Measurements from ENCODE around the gene CACNA2D3. TPM values are rescaled to one million over a fixed set of nuclear protein-coding genes. Genes with fewer than 3 reads are reported as not detected.

Gene CACNA2D3
- total RNA-seq, 6 donors from 2014 or later = 2.9 to 16.8 (median 4.9) TPM

DNA sequence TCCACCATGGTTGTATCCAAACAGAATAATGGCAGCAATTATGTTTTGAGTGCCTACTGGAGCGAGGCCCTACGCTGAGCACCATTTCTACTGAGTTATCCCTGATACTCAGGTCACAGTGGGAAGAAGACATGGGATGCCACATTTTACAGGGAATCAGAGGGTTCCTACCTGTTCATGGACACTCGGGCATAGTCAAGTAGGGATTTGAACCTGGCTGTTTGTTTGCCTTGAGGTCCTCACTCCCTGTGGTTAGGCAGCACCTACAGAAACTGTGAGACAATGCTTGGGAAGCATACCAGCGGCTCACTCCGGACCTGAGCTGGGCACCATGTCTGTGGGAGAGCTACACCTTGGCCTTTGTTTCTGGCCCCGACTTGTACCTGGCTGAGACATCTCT lies 415.2 kb downstream of the CACNA2D3 start:
- H3K36me3 ChIP-seq = no peaks in the 10 kb centered on the region
- no peaks in the 10 kb centered on the region for H3K27me3 ChIP-seq
- no peak overlapping the region for H3K4me3 ChIP-seq
- ATAC-seq (ENCODE audit: low FRiP score in 2 of 2) = no peak
- H3K9me3 ChIP-seq = no peaks in the 10 kb centered on the region
- DNase-seq = no peak
- WGBS, 2 donors = 98 to 100% methylated on average over 6 of the region's 6 CpGs
- no peaks in the 10 kb centered on the region for H3K4me1 ChIP-seq
- no peak overlapping the region for H3K27ac ChIP-seq
- TF ChIP-seq POLR2A (IDR thresholded peaks at IDR 0.05) (no peak), POLR2AphosphoS5 (IDR thresholded peaks at IDR 0.05) (no peak), EP300 (IDR thresholded peaks at IDR 0.05) (no peak)
- TF ChIP-seq, protein P1, sequence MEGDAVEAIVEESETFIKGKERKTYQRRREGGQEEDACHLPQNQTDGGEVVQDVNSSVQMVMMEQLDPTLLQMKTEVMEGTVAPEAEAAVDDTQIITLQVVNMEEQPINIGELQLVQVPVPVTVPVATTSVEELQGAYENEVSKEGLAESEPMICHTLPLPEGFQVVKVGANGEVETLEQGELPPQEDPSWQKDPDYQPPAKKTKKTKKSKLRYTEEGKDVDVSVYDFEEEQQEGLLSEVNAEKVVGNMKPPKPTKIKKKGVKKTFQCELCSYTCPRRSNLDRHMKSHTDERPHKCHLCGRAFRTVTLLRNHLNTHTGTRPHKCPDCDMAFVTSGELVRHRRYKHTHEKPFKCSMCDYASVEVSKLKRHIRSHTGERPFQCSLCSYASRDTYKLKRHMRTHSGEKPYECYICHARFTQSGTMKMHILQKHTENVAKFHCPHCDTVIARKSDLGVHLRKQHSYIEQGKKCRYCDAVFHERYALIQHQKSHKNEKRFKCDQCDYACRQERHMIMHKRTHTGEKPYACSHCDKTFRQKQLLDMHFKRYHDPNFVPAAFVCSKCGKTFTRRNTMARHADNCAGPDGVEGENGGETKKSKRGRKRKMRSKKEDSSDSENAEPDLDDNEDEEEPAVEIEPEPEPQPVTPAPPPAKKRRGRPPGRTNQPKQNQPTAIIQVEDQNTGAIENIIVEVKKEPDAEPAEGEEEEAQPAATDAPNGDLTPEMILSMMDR (IDR thresholded peaks at IDR 0.05) = no peak

DNA sequence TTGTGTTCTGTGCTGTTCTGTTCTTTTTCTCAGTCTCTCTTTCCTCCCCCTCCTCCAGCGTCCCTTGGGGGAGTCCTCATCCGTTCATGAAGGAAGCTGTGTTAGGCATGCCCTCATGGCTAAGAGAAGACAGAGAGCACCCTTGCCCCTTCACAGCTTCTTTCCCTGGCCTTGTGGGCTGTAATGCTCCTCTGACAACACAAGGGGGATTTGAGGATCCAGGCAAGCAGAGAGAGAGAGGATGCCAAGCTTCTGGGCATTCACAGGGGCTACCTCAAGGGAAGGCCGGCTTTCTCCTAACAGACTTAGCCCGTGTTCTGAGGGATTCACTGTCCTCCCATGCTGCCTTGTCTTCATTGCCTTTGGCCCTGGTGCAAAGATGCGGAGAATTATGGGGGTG lies 416.0 kb downstream of the CACNA2D3 start:
- WGBS, 2 donors = 72 to 75% methylated on average over 5 of the region's 5 CpGs
- TF ChIP-seq, protein P1 (IDR thresholded peaks at IDR 0.05) = no peak
- TF ChIP-seq EP300 (IDR thresholded peaks at IDR 0.05) (no peak), POLR2A (IDR thresholded peaks at IDR 0.05) (no peak), POLR2AphosphoS5 (IDR thresholded peaks at IDR 0.05) (no peak)
- H3K4me1 ChIP-seq = no peaks in the 10 kb centered on the region

DNA sequence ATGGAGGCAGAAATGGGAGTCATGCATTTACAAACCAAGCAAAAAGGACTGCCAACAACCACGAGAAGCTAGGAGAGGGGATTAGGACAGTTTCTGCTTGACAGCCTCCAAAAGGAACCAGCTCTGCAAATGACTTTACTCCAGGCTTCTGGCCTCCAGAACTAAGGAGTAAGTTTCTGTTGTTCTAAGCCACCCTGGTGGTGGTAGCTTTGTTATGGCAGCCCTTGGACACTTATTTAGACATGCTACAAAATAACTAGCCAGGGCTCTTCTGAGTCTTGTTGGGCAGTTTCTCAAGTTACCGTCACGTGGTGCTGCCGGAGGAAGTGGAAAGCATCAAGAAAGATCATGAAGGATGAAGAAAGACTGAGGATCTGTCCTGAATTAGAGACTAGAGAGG lies 419.0 kb downstream of the CACNA2D3 start:
- ATAC-seq (ENCODE audit: low FRiP score in 2 of 2) (no peak), DNase-seq (no peak)
- WGBS, 2 donors = 93% methylated on average over 4 of the region's 4 CpGs
- H3K4me3 ChIP-seq = no peak overlapping the region
- no peak overlapping the region for H3K27ac ChIP-seq
- no peaks in the 10 kb centered on the region for H3K9me3 ChIP-seq
- no peaks in the 10 kb centered on the region for H3K27me3 ChIP-seq
- no peaks in the 10 kb centered on the region for H3K4me1 ChIP-seq
- no peaks in the 10 kb centered on the region for H3K36me3 ChIP-seq
- TF ChIP-seq, protein P1 (IDR thresholded peaks at IDR 0.05) = no peak
- TF ChIP-seq EP300 (IDR thresholded peaks at IDR 0.05) = no peak
- TF ChIP-seq POLR2A (IDR thresholded peaks at IDR 0.05) = no peak
- TF ChIP-seq POLR2AphosphoS5 (IDR thresholded peaks at IDR 0.05) = no peak

More for the DNA sequence above, 416.0 kb downstream of the CACNA2D3 start:
- DNase-seq (no peak), ATAC-seq (ENCODE audit: low FRiP score in 2 of 2) (peak in 1 of 2 donors; percentile 15)
- Histone ChIP-seq H3K27me3 (no peaks in the 10 kb centered on the region), H3K27ac (no peak overlapping the region), H3K36me3 (no peaks in the 10 kb centered on the region), H3K9me3 (no peaks in the 10 kb centered on the region), H3K4me3 (no peak overlapping the region)

DNA sequence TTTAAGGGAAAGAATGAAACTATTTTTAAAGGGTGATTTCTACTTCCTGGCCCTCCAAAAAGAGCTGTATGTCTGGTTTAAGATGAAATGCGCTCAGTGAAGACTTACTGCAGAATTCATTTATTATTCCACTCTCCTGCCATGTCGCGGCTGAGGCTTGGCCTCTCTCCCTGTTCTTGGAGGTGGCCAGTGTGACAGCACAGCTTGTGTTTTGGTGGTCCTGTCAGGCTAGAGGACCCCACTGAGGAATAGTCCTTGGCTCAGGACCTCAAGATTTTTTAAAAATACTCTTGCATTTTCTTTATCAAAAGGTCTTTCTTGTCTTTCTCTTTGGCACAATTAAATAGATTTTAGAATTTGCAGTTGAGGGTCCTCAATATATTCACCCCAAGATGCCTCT lies 421.1 kb downstream of the CACNA2D3 start:
- DNase-seq (no peak), ATAC-seq (ENCODE audit: low FRiP score in 2 of 2) (no peak)
- Histone ChIP-seq H3K27ac (no peak overlapping the region), H3K9me3 (no peaks in the 10 kb centered on the region), H3K36me3 (no peaks in the 10 kb centered on the region), H3K27me3 (no peaks in the 10 kb centered on the region), H3K4me1 (no peaks in the 10 kb centered on the region), H3K4me3 (no peak overlapping the region)
- 17 to 44% methylated on average over 3 of the region's 3 CpGs for whole genome bisulfite sequencing, 2 donors
- TF ChIP-seq, protein P1 (IDR thresholded peaks at IDR 0.05) = no peak
- TF ChIP-seq POLR2A (IDR thresholded peaks at IDR 0.05) = no peak
- TF ChIP-seq POLR2AphosphoS5 (IDR thresholded peaks at IDR 0.05) = no peak
- TF ChIP-seq EP300 (IDR thresholded peaks at IDR 0.05) = no peak

DNA sequence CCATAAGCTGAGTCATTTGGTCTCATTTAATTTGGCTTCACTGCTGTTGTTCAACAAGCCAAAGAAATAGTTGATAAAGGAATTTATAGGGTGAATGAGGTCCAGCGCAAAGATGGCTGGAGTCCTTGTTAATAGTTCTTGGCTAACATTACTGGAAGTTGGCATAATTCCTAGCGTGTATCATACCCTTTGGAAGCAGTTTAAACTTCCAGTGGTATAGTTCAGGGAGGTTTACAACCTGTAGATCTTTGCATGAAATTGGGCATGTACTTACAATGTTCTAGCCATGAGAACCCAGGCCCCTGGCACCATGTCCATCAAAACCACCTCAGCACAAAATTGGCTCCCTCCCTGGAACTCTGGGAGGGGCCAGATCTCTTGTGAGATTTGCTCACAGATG lies 424.7 kb downstream of the CACNA2D3 start:
- WGBS, 2 donors = 76 to 95% methylated on average over 2 of the region's 2 CpGs
- H3K4me3 ChIP-seq = no peak overlapping the region
- no peaks in the 10 kb centered on the region for H3K9me3 ChIP-seq
- DNase-seq (no peak), ATAC-seq (ENCODE audit: low FRiP score in 2 of 2) (no peak)
- TF ChIP-seq, protein P1 (IDR thresholded peaks at IDR 0.05) = no peak
- TF ChIP-seq POLR2A (IDR thresholded peaks at IDR 0.05) (no peak), EP300 (IDR thresholded peaks at IDR 0.05) (no peak), POLR2AphosphoS5 (IDR thresholded peaks at IDR 0.05) (no peak)
- no peaks in the 10 kb centered on the region for H3K36me3 ChIP-seq
- no peak overlapping the region for H3K27ac ChIP-seq
- no peaks in the 10 kb centered on the region for H3K27me3 ChIP-seq
- no peaks in the 10 kb centered on the region for H3K4me1 ChIP-seq

All from upper lobe of left lung (tissue), 6 donors.